Measurements from ENCODE around the gene ATP6V1G3. TPM values are rescaled to one million over a fixed set of nuclear protein-coding genes. Genes with fewer than 3 reads are reported as not detected.

The ATP6V1G3 gene
- total RNA-seq, 1 donor from 2014 or later, result not detected

GRCh38 chr1:198530953-198531352, 9.5 kb downstream of the ATP6V1G3 start:
- Histone ChIP-seq H3K27ac (ENCODE audit: low read depth, low read length) (no peak overlapping the region), H4K20me1 (ENCODE audit: insufficient read depth, low read length) (no peaks in the 10 kb centered on the region), H3K9me3 (ENCODE audit: insufficient read depth, low read depth, low read length) (no peaks in the 10 kb centered on the region), H3K4me3 (ENCODE audit: insufficient read depth, low read depth, low read length) (no peak overlapping the region), H3K4me2 (ENCODE audit: low read length) (no peak overlapping the region), H3K9ac (ENCODE audit: low read length) (no peak overlapping the region), H3K27me3 (ENCODE audit: insufficient read depth, low read length) (no peaks in the 10 kb centered on the region), H3K79me2 (ENCODE audit: insufficient read depth, low read length) (no peaks in the 10 kb centered on the region), H3K36me3 (ENCODE audit: insufficient read depth, low read length) (no peaks in the 10 kb centered on the region), H3K4me1 (ENCODE audit: insufficient read depth, low read length) (peaks cover 9% of the 10 kb centered on the region), H2AFZ (ENCODE audit: low read depth, low read length) (no peak overlapping the region)
- H3K27ac Mint-ChIP-seq (ENCODE audit: unreplicated experiment), result no peak overlapping the region
- DNase-seq (ENCODE audit: low read depth), result no peak
- no peak for FAIRE-seq
- no peaks in the 10 kb centered on the region for H3K27me3 Mint-ChIP-seq (ENCODE audit: low read depth, unreplicated experiment)
- H3K36me3 Mint-ChIP-seq (ENCODE audit: low read depth, unreplicated experiment), result no peaks in the 10 kb centered on the region
- no peaks in the 10 kb centered on the region for H3K9me3 Mint-ChIP-seq (ENCODE audit: unreplicated experiment)
- H3K4me1 Mint-ChIP-seq (ENCODE audit: low read depth, unreplicated experiment), result no peaks in the 10 kb centered on the region
- TF ChIP-seq EZH2 (IDR thresholded peaks at IDR 0.05; ENCODE audit: insufficient read depth, low read length), result no peak
- no peak for TF ChIP-seq CTCF (IDR thresholded peaks at IDR 0.05; ENCODE audit: insufficient read depth, low read depth, low read length)
- H3K4me3 Mint-ChIP-seq (ENCODE audit: unreplicated experiment), result no peak overlapping the region

- H3K27ac ChIP-seq (ENCODE audit: low read depth, low read length), result no peak overlapping the region
- no peak for FAIRE-seq
- no peaks in the 10 kb centered on the region for H3K36me3 Mint-ChIP-seq (ENCODE audit: low read depth, unreplicated experiment)
Measured at GRCh38 chr1:198529414-198529813, 11.1 kb downstream of the ATP6V1G3 start.

More at GRCh38 chr1:198529414-198529813, 11.1 kb downstream of the ATP6V1G3 start:
- H3K4me3 ChIP-seq (ENCODE audit: insufficient read depth, low read depth, low read length), result no peak overlapping the region
- no peaks in the 10 kb centered on the region for H3K79me2 ChIP-seq (ENCODE audit: insufficient read depth, low read length)
- no peaks in the 10 kb centered on the region for H3K9me3 Mint-ChIP-seq (ENCODE audit: unreplicated experiment)
- DNase-seq (ENCODE audit: low read depth), result peak; percentile 68
- H3K27me3 Mint-ChIP-seq (ENCODE audit: low read depth, unreplicated experiment), result no peaks in the 10 kb centered on the region
- no peaks in the 10 kb centered on the region for H4K20me1 ChIP-seq (ENCODE audit: insufficient read depth, low read length)
- no peak overlapping the region for H2AFZ ChIP-seq (ENCODE audit: low read depth, low read length)
- no peaks in the 10 kb centered on the region for H3K36me3 ChIP-seq (ENCODE audit: insufficient read depth, low read length)
- H3K4me1 ChIP-seq (ENCODE audit: insufficient read depth, low read length), result peaks cover 9% of the 10 kb centered on the region
- TF ChIP-seq CTCF (IDR thresholded peaks at IDR 0.05; ENCODE audit: insufficient read depth, low read depth, low read length) (no peak), EZH2 (IDR thresholded peaks at IDR 0.05; ENCODE audit: insufficient read depth, low read length) (no peak)
- no peak overlapping the region for H3K9ac ChIP-seq (ENCODE audit: low read length)
- no peaks in the 10 kb centered on the region for H3K4me1 Mint-ChIP-seq (ENCODE audit: low read depth, unreplicated experiment)
- peak overlapping the region; percentile 32 for H3K4me2 ChIP-seq (ENCODE audit: low read length)
- H3K27ac Mint-ChIP-seq (ENCODE audit: unreplicated experiment), result no peak overlapping the region
- H3K9me3 ChIP-seq (ENCODE audit: insufficient read depth, low read depth, low read length), result no peaks in the 10 kb centered on the region
- H3K27me3 ChIP-seq (ENCODE audit: insufficient read depth, low read length), result no peaks in the 10 kb centered on the region
- H3K4me3 Mint-ChIP-seq (ENCODE audit: unreplicated experiment), result no peak overlapping the region
